ENCODE data around the gene ADCY1.
"Not testable (repeated sequence)": the region's sequence is repeated elsewhere in the genome, so short reads cannot be mapped to it uniquely, and the experiment has no call there.

ADCY1 gene

DNA sequence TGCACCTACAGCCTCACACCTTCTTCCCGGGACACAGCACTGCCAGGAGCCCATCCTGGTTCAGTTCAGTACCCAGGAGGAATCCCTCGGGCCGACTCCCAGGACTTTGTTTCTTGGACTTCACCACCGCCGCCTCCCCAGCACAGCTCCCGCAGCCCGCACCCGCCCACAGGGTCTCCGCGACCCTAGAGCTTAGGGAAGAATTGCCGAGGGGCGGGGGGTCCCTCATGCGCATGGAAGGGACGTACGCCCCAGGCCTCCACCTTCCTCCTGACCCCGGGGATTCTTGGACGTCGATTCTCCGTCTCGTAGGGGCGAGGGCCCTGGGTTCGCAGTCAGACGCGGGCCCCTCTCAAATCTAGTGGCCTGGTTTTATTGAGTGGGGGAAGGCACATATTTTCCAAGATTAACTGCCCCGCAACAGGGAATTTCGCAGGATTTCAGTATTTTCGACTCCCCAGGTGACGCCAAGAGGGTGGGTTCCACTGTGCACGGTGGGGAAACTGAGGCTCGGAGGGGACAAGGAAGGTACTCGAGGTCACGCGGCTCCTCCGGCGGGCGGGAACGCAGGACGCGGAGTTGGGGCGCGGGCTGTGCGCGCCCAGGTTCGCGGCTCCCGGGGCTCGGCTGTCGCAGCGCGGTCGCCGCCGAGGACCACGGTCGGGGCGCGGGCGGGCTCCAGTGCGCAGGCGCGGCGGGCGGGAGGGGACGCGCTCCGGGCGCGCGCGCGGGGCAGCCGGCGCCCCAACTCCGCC, at the start of gene ADCY1:
TSS of gene ADCY1 (plus strand) at position 708 of the 755 bp plus-strand sequence. CDS start 176 bp downstream, outside the sequence.
- no peak for FAIRE-seq

DNA sequence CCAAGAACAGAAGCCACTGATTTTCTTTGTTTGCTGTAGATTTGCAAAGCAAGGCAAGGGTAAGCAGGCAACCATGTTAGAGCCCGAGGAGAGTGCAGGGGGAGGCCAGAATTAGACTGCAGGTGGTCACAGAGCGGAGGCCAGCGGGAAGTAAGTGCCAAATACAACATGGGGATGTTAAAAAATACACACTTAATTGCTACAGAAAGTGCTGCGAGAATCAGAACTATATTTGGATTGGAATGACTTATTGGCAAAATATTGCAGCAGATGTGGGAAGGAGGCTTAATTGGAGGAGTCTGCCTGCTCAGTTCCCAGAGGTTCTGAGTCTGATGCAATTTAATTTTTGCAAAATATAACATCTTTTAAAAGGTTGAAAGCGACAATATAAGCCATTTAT, 49.7 kb upstream of the ADCY1 start:
- FAIRE-seq: no peak

DNA sequence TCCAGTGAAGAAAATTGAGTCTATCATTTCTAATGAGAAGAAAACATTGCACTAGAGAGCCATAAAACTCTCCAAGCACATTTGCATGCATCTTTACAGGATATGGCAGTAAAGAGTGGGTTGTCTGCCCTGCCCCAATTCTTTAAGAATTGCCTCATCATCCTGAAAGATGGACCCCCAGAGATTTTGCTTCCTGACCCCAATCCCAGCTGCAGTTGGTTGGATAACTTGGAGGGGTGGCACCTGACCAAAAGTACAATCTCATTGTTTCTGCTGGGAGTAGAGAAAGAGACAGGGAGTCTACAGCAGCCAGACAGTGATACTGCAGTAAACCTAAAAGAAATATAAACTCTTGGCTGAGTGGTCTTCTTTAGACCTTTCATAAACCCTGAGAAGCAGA, 49.1 kb upstream of the ADCY1 start:
- FAIRE-seq: no peak

DNA sequence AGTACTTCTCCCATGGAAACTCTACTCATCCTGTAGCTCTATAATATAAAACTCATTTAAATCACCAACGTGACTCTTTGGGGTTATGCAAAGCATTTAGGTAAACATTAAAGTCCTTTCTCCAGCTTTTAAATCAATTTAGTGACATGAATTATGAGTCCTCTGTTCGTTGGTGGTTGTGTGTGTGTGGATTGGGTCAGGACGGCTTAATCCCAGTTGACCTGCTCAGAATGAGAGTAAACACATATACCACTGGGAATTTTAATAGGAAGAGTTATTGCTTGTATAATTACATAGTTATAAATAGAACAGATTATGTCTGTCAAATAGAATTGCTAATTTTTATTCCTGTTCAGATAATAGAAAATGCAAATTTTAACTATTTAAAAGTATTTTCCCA, 30.7 kb upstream of the ADCY1 start:
- no peak for FAIRE-seq

DNA sequence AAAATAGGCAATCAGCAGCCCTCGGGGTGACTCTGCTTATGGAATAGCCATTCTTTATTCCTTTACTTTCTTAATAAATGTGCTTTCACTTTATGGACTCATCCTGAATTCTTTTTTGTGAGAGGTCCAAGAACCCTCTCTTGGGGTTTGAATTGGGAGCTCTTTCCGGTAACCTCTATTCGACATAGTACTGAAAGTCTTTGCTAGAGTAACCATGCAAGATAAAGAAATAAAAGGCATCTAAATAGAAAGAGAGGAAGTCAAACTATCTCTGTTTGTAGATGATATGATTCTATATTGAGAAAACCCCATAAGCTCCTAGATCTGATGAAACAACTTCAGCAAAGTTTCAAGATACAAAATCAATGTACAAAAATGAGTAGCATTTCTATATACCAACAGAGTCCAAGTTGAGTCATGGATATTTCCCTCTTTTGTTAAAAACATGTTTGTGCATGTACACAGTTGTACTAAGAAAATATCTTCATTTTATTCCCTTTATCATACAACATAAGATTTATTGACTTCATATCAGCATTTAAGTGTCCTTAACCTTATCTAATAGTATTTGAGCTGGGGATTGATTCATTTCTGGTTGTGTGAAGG, 29.0 kb upstream of the ADCY1 start:
- FAIRE-seq: not testable (repeated sequence)

DNA sequence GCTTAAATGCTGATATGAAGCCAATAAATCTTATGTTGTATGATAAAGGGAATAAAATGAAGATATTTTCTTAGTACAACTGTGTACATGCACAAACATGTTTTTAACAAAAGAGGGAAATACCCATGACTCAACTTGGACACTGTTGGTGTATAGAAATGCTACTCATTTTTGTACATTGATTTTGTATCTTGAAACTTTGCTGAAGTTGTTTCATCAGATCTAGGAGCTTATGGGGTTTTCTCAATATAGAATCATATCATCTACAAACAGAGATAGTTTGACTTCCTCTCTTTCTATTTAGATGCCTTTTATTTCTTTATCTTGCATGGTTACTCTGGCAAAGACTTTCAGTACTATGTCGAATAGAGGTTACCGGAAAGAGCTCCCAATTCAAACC, 25.3 kb upstream of the ADCY1 start:
- not testable (repeated sequence) for FAIRE-seq

DNA sequence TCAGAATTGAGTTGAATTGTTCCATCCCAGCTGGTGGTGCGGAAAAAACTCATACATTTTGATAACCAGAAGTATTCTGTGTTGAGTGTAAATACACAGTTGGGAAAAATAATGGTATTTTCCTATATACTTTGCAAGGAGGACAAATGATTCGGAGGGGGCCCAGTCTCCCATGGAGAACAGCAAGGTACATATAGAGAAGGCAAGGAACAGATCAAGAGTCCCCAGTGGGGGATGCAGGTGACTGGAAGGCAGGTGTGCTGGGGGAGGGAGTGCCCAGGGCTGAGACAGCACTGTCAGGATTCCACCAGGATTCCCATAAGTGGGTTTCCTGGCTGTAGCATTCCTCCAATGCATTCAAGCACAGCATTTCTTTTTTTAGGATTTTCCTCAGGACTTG, 10.8 kb upstream of the ADCY1 start:
- FAIRE-seq: no peak

DNA sequence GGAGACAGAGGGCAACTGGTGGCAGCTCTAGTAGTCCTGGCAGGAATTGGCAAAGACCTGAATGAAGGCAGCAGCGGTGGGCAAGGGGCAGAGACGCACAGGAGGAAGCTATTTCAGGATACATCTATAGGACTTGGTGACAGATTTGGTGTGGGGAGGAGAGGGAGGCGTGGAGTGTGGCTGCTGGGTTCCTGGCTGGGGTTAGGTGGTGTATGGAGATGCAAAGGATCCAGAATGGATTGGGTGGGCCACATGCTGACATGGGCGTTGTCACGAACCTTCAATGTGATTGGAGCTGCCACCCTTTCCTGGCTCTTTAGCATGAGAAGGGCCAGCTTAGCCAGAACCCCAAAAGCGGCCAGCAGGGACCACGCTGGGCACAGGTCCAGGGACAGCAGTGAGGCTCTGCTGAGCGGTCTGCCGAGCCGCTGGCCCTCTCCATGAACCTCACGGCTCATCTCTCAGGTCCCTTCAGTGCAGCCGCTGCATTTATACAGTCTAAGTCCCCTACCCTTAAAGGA, 10.2 kb upstream of the ADCY1 start:
- FAIRE-seq: no peak

DNA sequence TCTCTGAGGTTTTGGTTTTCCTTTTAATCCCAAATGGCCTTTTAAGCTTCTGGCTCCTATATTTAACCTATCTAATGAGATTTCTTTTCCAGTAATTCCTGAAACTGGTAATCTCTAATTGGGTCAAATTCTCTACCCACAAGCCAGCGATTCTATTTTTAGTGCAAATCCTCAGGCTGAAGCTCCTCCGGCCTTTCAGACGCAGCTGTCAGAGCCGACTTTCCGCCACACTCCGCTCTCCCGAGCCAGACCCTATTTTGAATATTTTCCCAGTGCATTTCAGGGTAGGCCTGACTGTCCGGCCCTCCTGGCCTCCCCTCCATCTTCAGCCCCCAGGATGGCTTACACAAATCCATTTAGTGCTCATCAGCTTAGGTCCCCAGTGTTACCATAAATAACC, 9.7 kb upstream of the ADCY1 start:
- FAIRE-seq: no peak

DNA sequence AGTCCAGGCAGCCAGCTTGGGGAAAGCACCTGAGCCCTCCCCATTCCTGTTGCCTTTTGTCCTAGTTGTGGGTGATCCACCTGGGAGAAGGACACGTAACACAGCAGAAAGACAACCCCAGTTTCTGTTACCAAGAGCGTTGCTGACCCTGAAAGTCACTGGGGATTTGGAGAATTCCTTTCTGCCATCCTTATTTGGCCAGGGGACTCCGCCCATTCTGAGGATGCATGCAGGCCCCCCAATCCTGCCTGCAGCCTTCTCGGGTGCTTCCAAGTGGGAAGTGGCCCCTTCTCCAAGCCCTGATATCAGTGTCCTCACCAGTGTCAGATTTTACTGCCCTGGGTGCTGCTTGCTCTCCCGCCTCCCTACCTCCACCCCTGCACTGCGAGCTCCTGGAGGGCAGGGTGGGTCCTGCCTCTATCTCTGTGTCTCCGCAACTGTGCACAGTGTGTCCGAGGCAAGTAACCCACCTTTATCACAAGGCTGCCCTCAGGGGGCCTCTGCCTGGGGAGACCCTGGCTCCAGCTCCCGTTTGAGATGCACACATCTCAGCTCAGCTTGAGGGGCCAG, 9.2 kb upstream of the ADCY1 start:
- FAIRE-seq: no peak

DNA sequence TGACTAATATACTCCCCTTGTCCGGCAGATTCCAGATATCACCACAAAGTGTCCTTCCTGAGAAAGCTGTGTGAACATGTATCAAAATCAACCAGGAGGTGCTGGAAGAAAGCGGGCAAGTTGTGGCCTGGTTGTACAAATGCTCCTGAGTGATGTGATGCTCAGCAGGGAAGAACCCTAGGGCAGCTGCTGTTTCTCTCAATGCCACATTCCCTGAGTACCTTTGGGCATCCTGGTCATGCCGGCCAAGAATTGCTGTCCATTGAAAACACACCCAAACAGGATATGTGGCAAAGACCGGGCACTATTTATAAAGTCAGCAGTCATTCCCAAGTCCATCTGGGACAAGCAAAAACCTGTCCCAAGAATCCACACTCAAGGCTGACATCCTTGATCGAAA, 7.8 kb upstream of the ADCY1 start:
- FAIRE-seq: no peak

DNA sequence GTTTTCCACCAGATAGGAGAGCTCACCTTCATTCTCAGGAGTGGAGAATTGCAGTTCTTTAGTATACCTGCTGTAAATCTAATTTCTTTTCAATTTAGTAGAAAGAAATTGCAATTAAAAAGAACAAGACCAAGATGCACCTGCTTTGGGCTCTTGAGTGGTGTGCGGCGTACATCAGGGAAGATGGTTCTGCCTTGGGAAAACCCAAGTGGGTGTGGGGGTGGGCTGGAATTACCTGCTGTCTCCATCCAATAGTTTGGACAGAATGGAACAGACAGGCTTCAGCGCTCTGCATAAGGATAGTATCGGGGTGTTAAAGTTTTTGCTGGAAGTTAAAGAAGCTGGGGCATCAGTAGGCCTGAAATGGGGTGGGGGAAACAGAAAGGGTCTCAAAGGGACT, 7.2 kb upstream of the ADCY1 start:
- FAIRE-seq: no peak

DNA sequence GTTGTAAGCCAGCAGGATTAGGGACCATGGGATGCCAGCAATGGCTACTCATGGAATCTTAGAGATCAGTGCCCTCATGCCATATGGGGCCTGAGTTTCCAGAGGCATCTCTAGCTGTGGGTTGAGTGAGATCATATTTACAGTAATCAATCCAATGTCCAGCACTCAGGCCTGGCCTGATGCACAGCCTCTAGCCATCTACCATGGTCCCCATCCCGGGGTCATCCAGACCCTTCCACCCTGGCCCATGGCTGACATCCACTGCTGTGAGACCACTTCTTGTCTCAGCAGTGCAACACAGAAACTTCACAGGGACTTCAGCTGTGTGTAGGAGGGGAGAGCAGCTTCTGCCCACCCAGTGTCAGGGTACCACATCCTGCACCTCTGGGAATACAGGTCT, 6.5 kb upstream of the ADCY1 start:
- FAIRE-seq: no peak

DNA sequence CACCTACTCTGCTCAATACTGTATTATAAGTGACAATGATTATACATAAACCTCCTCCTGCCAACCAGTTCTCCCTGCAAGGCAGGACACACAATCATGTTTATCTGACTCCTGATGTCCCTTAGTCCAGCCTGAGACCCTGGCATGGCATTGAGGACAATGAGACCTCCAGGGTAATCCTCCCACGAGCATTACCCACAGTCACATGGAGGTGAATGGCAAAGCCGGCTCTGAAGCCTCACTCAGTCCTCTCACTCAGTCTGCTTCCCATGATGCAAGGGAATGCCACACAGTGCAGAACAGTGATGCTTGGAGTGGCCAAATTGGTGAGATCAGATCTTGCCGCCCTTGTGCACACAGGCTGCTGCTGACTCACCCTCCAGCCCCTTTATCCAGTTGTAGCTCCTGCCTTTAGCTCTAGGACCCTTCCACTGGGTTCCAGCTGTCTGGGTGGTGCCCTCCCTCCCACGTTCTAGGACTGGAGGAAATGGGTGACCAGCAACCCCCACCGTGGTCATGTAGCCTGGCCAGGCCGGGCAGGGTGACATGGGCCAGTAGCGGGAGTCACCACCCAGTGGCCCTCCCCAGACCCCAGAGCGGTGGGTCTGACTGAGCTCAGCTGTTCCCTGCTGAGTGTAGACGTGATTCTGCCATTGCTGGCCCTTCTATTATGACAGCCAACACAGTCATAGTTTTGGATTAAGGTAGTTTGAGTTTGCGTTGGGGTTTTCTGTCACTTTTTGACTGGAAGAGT, 5.5 kb upstream of the ADCY1 start:
- no peak for FAIRE-seq

DNA sequence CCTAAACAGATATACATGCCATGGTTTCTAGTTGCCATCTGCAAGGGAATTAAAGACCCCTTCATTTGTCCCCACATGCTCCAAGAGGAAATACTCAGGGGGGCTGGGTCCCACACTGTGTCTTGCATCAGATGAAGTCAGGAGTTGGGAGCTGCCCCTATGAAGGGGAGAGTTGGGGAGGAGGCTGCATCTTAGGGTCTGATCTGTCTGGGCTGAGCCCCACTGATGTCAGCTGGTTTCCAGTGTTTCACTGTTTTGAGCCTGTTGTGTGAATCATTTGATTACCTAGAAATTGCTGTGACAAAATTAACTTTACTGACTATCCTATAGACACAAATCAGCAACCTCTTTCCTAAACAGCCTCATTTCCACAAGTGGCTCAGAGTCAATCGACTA, 4.9 kb upstream of the ADCY1 start:
- FAIRE-seq: no peak

DNA sequence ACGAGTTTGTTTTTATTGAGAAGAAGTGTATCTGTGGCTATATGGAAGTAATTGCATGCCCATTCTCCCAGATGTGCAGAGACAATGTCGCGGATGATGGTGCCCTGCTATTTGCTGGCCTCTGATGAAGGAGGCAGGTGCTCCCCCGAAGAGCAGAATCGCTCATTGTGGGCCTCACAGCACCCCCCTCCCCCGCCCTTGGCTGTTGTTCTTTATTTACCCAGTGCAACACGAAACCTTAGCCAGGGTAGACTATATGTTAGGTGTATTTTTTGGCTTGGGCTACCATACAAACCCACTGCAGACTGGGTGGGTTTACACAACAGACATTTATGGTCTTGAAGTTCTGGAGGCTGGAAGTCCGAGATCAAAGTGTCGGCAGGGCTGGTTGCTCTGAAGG, 3.4 kb upstream of the ADCY1 start:
- FAIRE-seq: no peak

DNA sequence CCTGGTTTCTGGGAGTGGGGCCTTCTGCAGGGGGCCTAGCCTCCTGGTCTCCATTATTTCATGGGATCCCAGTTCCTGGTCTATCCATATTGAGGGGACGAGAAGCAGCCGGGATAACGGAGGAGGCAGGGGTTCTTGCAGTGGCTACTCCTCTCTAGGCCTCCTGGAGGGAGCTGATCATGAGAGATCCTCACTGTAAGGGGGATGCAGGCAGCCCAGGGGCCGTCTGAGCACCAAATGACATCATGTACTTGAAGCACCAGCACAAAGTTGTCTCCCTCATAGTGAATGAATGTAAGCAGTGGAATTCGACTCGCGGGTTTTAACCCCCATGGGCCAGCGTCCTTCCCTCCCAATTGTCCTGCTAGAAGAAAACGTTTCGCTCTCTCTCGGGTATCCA, 964 bp upstream of the ADCY1 start:
- no peak for FAIRE-seq

DNA sequence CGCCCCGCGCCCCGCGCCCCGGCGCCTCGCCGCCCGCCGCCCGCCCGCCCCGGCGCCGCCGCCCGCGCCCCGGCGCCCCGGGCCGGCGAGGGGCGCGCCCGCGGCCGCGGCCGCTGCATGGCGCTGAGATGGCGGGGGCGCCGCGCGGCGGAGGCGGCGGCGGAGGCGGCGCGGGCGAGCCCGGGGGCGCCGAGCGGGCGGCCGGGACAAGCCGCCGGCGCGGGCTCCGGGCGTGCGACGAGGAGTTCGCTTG, 174 bp downstream of the ADCY1 start:
- FAIRE-seq: no peak

DNA sequence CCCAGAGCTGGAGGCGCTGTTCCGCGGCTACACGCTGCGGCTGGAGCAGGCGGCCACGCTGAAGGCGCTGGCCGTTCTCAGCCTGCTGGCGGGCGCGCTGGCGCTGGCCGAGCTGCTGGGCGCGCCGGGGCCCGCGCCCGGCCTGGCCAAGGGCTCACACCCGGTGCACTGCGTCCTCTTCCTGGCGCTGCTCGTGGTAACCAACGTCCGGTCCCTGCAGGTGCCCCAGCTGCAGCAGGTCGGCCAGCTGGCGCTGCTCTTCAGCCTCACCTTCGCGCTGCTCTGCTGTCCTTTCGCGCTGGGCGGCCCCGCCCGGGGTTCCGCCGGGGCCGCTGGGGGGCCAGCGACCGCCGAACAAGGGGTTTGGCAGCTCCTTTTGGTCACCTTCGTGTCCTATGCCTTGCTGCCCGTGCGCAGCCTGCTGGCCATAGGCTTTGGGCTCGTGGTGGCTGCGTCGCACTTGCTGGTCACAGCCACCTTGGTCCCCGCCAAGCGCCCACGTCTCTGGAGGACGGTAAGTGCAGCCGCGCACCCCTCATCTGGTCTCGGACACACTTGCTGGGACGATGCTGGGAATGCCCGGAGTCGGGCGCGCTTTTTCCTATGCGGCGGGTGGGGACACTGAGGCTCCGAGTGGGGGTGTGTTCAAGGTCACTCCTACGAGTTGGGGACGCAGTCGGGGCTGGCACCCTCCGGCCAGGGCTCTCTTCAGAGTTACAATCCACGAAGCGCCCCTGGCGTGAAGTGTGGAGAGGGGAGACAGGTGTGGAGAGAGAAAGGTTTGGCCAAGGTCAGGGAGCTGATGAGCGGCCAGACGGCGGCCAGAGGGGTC, 717 bp downstream of the ADCY1 start:
- no peak for FAIRE-seq

DNA sequence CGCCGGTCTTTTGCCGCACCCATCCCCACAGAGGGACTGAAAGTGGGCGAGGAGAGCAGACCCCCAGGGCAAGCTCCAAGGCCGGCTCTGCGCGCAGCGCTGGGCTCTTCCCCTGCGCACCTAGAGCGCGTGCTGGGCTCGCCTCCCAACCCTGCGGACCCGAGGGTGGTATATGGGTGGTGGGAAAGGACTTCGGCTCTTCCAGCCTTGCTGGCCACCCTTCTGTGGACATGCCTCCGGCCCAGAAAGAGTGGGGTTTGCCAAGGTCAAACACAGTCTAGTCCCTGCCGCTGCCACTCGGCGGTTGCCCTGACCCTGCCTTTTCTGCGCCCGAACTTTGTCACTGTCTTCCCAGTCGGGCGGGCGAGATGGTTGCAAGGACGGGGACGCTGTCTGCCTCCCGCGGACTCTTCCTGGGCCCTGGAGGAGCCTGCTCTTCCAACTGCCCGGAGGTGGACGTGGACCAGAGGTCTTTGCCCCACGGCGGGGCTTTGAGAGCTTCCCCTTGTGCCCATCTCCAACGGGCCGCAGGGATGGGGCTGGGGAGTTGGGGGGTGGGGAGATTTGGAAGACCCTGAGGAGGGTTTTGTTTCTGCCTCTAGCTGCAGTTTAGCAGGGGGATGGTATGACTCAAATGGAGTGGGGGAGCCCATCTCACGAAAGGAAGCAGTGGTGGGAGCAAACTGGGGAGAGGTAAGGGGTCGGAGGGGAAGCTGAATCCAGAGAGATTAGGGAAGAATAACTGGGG, 1.5 kb downstream of the ADCY1 start:
- FAIRE-seq: no peak

DNA sequence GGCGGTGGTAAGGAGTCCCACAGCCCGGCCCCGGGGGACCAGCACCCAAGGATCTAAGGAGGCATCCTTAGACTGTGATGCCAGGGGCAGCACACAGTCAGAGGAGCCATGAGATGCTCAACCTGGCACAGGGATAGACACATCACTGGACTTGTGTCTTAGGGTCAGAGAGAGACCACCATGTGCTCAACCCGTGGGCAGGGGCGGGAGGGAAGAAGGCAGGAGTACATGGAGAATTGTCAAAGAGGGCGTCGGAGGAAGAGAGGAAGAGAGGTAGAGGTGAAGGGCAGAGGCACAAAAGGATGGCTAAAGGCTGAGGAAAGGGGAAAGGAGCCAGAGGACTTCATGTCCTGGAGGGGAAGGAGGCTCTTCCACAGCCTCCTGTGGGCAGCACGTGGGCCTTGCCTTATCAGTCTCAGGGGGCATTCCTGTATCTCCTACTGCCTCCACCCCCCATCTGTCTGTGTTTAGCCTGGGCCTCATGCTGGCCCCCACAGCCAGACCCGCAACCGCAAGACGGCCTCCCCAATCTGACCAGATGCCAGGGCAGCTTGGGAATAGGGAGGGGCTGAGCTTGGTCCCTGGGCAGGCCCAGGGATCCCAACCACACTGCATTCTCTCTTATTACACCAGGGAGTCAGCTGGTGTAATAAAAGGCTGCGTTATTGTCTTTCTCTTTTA, 2.2 kb downstream of the ADCY1 start:
- no peak for FAIRE-seq

DNA sequence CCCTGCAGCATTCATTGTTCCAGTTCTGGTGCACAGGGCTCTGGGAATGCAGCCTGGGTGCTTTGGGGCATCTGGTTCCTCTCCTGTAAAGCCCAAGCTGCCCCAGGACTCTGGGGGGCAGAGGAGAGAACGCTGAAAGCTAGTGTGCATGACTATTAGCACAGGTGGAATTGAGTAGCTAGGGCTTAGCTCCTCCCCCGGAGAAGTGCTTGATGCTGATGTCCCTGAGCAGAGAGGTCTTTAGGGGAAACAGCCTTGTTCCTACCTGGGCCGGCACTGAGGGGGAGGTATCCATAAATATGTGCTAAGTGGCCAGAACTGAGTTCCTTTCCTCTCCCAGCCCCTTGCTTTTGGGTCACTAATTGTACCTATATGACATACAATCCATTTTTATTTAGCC, 3.9 kb downstream of the ADCY1 start:
- no peak for FAIRE-seq

Data from G401.6 (cell line).